NOMO-1 treated with dmso at 0.1 percent for 144 hours (cell line): ENCODE data around the gene KCNMB3.
"Not testable (repeated sequence)": the region's sequence is repeated elsewhere in the genome, so short reads cannot be mapped to it uniquely, and the experiment has no call there.

Experiments used
- DNase-seq: peaks from one replicate; lab custom pipeline; 2025; ENCODE audit not compliant: unreplicated experiment; lab: John Stamatoyannopoulos, UW

KCNMB3 gene

DNA sequence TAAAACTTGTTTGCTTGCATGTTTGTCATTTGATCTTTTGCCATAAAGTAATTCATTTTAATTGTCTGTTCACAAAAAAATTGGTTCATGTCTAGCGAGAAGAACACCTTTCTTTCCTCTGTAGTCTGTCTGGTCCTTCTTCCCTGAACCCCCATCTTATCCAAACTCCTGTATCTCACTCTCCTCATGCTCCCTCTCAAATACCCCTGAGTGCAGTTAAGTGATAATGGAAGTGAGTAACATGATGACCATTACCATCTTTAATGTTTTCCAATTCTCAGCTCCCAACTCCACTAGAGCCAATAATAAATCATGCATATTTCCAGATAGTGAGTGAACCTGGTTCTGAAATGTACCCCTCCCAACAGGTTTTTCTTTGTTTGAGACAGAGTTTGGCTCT, 14.2 kb upstream of the KCNMB3 start:
- DNase-seq: no peak

DNA sequence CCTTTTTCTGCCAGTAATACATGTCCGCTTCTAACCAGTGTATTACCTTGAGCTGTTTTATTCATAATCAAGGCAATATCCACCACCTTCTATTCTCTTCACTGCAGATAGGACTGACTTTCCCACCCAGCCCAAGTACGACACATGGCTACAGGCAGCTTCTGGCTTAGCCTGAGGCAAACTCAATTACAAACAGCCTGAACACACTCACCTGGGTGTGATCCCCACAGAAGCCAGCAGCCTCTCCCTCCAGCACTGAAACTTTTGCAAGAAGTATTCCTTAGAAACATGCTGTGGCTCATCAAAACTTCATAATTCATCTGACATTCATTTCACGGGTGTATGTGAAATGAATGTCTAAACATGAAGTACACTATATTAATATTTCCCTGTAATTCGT, 13.5 kb upstream of the KCNMB3 start:
- no peak for DNase-seq

DNA sequence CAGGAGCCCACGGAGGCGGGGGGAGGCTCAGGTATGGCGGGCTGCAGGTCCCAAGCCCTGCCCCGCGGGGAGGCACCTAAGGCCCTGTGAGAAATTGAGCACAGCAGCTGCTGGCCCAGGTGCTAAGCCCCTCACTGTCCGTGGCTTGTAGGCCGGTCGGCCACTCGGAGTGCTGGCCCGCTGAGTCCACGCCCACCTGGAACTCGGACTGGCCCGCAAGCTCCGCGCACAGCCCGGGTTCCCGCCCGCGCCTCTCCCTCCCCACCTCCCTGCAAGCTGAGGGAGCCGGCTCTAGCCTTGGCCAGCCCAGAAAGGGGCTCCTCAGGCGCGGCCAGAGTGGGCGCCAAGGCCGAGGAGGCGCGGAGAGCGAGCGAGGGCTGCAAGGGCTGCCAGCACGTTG, 12.2 kb upstream of the KCNMB3 start:
- DNase-seq: no peak

DNA sequence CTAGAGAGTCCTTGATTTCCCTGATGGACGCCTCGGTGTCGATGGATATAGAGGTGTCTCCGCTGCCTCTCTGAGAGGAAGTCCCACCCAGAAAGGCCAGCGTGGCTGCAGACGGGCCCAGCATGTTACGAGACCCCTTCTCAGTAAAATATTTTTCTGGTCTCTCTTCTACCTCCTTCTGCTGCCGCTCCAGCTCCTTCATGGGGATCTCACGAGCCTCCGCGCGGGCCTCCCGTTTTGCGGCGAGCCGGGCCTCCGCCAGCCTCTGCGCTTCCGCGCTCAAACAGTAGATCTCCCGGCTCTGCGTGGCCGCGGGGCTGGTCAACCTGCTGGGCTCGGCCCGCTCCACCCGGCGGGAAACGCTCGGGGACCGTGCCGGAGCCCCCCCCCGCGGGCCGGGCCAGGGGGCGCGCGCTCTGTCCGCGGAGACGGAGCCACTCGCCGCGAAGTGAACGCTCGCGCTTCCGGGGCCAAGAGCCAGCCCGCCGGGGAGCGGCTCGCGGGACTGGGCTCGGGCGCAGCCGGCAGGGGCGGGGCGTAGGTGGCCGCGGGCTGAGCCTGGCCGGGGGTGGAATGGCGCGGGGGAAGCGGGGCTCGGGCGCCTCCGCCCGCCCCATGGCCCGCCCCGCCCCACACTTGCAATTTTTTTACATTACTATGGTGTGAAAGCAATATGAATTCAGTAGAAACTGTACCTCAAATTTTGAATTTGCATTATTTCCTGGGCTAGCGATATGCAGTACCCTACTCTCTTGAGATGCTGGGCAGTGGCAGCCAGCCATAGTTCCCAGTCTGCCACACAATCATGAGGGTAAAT, 10.2 kb upstream of the KCNMB3 start:
- DNase-seq: peak; percentile 73

DNA sequence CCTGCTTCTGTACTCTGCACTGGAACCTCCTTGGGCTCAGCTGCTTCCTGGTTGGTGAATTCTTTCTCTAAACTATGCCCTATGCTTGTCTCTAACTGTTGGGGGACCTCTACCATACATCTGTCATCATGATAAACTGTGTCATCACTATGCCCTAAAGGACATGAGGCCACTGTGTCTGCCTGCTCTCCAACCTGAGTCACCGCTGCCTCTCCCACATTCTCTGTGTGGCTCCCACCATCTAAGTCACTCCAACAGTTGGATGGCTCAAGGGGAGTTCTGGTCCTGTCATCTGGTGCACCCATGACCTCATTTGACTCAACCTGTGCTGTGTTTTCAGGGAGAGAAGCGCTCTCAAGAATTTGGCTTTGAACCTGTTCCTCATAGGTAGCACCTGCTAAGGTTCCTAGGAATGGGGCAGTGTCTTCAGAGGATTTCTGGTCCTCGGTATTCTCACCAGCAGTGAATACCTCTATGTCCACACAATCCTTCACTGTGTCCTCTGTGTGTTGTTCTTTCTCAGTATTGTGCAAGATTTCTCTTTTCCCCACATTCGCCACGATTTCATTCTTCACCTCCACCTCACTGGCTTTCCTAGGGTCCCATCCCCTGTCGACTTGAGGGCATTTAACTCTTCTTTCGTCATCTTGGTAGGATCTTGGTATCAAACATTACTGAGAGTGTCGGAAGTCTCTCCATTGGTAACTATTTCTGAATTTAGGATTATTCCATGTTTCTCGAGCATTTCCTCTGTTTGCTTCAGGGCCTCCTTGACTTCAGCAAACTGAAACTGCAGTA, 9.2 kb upstream of the KCNMB3 start:
- not testable (repeated sequence) for DNase-seq

DNA sequence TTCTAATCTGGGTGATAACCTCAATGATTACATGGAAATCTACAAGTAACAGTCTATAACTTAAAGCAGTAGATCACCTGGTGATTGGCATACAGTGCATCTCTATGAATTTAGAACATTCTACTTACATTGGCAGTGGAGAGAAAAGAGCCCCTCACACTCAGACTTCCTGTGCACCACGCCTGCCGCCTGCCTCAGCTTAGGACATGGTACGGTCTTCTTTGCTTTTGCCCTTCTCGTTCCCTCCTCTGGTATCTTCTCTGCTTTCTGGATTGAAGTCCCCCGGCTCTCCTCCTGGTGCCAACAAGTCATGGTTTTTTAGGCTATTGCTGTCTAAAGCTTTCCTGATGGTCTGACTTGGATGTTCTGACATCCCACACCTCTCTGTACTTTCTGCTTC, 7.9 kb upstream of the KCNMB3 start:
- DNase-seq: no peak

DNA sequence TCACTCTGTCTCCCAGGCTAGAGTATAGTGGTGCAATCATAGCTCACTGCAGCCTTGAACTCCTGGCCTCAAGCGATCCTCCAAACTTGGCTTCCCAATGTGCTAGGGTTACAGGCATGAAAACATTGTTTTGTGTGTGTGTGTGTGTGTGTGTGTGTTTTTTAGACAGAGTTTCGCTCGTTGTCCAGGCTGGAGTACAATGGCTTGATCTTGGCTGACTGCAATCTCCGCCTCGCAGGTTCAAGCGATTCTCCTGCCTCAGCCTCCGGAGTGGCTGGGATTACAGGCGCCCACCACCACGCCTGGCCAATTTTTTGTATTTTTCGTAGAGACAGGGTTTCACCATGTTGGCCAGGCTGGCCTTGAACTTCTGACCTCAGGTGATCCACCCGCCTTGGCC, 6.8 kb upstream of the KCNMB3 start:
- DNase-seq: not testable (repeated sequence)

DNA sequence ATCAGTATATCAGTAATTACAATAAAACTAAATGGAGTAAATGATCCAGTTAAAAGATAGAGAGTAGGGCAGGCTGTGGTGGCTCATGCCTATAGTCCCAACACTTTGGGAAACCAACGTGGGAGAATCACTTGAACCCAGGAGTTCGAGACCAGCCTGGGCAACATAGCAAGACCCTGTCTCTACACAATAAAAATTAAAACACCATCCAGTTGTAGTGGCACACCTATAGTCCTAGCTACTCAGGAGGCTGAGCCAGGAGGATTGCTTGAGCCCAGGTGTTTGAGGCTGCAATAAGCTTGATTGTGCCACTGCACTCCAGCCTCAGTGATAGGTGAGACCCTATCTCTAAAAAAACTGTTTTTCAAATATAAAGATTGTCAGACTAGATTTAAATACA, 5.9 kb upstream of the KCNMB3 start:
- DNase-seq: no peak

DNA sequence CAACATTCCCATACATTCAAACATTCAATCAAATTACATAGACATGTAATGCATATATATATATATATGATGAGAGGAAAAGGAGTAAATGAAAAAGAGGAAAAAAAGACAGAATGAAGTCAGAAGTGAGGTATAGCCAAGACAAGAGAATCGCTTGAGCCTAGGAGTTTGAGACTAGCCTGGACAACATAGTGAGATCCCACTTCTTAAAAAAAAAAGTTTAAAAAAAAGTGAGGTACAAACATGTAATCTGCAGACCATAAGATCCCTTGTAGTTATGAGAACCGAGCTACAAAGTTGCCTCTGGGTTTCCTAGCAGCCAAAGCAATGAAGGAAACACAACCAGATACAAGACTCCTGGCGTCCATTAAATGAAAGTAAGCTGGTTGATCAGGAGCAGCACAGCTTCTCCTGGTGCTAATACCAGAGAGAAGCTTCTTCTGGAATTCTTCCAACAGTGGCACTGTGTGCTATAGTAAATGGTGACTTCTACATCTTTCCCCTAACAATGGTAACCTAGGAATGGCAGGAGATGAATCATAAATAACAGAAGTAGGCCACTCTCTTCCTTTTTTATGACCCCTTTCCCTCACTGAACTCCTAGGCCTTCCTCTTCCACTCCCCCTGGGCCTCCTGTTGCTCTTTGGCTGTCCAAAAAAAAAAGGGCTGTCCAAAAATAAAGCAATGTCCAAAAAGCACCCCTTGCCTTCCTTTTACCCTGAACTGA, 3.5 kb downstream of the KCNMB3 start:
- peak; percentile 30 for DNase-seq

DNA sequence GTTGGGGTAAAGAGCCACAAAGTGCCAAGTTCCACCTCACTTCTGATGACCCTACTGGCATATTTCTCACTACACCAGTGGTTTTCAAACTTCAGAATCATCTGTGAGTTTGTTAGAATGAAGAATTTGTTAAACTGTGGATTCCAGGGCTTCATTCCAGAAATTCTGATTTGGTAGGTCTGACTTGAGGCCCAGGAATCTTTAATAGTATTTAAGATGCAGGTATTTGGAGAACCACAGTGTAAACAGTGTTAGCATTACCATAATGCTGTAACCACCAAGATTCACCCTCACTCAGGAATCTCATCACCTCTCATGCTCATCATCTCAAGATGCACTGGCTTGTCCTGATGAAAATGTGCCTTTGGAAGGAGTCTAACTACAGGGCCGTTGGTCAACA, 6.0 kb downstream of the KCNMB3 start:
- no peak for DNase-seq

DNA sequence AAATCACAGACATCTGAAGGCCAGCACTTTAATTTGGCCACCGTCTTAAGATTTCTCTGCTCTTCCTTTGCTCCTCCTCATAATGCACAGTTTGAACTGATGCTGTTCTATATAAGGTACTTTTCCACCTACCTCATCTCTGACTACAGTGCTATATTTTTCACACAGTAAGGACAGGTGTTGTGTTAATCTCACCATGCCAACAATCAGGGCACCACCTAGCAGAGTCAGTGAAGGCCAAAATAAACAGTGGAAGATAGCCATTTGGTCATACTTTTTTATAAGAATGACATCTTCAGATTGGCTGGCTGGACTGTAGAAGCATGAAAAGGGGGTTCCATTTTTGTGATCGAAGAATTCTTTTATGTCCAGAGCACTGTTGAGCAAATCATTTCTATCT, 8.1 kb downstream of the KCNMB3 start:
- not testable (repeated sequence) for DNase-seq

DNA sequence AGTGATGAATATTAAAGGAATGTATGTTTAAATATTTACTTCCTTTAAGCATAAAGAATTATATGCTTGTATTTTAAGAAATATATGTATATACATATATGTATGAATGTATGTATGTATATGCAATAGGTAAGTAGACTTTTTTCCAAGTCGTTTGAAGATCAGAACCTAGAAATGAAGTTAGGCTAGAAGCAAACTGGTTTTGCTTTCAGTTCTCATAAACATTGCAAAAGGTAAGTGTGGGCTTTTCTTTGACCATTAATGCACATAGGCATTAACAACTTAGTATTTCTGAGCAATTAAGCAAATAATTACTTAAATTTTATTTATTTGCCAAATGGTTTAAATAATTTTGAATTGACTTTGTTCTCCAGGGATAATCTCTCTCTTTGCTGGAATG, 10.6 kb downstream of the KCNMB3 start:
- DNase-seq: not testable (repeated sequence)

DNA sequence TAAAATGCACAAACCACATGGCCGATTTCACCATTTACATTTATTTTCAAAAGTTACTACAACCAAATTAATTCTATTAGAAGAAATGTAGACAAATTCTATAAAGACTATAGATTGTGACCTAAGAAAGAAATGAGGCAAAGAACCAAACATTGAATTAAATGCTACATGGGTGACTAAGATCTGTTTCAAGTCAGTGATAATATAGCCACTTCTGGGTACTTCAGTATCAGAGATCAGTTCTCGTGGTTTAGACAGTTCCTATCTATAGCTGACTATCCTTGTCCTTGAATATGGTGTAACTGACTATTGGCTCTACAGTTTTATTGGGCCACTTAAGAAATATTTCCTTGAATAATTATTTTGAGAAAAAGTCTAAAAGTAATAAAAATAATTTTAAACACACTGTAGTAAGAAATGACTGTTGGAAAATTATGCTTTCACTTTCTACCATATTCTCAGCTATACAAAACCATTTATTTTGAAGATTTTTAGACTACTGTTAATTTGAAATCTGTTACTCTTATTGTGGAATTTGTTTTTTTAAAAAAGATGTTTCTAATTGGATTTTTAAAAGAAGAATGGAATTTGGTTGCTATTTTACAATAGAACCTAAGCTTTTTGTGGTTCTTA, 14.1 kb downstream of the KCNMB3 start:
- DNase-seq: no peak

DNA sequence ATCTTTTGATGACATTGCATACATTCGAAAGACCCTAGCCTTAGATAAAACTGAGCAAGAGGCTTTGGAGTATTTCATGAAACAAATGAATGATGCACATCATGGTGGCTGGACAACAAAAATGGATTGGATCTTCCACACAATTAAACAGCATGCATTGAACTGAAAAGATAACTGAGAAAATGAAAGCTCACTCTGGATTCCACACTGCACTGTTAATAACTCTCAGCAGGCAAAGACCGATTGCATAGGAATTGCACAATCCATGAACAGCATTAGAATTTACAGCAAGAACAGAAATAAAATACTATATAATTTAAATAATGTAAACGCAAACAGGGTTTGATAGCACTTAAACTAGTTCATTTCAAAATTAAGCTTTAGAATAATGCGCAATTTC, 16.7 kb downstream of the KCNMB3 start:
- DNase-seq: no peak

DNA sequence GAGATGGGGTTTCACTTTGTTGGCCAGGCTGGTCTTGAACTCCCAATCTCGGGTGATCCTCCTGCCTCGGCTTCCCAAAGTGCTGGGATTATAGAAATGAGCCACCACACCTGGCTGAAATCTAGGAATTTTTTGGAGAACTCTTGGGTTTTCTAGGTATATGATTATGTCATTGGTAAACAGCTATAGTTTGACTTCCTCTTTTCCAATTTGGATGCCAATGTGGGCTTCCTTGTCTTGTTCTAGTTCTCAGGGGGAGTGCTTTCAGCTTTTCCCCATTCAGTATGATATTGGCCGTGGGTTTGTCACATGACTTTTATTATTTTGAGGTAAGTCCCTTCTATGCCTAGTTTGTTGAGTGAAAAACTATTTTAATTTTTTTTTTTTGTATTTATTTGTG, 17.9 kb downstream of the KCNMB3 start:
- DNase-seq: no peak

DNA sequence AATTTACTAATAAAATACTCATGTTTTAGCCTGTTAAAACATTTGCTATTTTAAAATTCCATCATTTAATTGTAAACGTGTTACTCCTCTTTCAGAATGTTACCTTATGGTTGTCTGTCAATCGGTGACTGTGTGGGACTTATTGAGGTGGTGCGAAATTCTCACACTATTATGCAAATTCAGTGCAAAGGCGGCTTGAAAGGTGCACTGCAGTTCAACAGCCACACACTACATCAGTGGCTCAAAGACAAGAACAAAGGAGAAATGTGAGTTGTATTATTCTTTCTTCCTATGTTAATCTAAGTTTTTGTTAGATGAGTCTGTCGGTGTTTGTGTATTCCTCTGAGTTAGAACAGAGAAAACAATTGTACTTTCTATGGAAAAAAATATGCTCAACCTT, 21.7 kb downstream of the KCNMB3 start:
- DNase-seq: no peak

DNA sequence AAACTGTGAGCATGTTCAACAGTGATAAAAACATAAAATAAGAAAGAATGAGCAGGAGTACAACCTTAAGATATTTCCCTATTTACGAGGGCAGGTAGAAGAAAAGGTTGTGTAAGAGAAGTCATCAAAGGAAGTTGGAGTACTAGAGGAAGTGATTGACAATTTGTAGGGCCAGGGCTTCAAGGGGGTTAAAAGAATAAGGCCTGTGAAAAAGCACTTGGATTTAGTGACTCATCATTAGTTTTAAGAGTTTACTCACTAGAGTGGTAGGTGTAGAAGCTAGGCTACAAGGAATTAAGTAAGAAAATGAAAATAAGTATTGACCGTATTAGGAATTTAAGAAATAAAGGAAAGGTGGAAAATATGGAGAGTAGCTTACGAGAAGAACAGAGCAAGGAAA, 23.6 kb downstream of the KCNMB3 start:
- no peak for DNase-seq

DNA sequence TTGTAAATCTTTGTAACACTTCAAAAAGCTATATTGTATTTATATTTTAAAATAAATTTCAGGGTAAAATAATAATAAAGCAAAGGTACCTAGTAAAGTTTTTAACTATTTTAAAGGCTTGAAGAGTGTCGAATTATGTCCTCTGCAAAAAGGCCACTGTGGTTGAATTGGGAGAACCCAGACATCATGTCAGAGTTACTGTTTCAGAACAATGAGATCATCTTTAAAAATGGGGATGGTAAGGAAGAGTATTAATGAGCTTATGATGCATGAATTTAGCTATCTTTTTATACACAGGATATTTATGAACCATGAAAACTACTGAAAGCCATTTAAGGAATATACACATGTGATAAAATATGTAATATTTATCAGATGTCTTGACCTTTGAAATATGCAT, 26.3 kb downstream of the KCNMB3 start:
- no peak for DNase-seq

DNA sequence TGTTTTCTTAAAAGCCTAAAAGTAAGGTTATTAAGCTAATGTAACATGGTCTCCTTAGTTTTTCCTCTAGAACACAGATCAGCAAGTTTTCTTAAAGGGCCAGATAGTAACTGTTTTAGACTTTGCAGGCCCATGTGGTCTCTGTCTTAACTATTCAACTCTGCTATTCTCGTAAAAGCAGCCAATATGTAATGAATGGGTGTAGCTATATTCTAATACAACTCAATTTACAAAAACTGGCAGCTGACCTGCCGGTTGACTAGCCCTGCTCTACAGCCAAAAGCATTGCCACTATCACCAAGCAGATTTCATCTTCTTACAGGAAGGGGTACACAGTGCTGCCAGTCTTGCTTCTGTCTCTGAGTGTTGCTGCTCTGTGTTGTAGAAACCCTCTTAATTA, 27.4 kb downstream of the KCNMB3 start:
- DNase-seq: no peak

DNA sequence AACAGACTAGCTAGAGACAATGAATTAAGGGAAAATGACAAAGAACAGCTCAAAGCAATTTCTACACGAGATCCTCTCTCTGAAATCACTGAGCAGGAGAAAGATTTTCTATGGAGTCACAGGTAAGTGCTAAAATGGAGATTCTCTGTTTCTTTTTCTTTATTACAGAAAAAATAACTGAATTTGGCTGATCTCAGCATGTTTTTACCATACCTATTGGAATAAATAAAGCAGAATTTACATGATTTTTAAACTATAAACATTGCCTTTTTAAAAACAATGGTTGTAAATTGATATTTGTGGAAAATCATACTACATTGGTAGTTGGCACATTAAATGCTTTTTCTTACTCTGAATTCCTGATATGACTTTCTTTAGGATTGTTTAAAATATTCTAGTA, 32.7 kb downstream of the KCNMB3 start:
- DNase-seq: not testable (repeated sequence)

DNA sequence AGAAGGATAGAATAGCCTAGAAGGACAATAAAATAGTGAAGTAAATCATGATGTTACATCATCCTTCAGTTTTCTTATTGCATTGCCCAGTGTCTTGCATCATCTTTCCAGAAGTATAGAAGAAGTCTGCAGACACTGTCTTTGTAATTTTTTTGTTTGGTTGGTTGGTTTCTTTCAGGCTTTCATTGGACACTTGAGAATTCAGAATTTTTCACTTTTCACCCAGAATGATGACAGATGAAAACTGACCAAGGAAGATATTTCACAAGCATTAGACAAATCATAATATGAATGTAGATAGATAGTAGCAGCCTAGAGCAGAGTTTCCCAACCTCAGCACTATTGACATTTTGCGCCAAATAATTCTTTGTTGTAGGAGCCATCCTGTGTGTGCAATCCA, 35.4 kb downstream of the KCNMB3 start:
- DNase-seq: not testable (repeated sequence)
